ENCODE measurements around the gene PLEKHG3. TPM values are rescaled to one million over a fixed set of nuclear protein-coding genes. Genes with fewer than 3 reads are reported as not detected.

Gene PLEKHG3
- total RNA-seq, 2 donors from 2014 or later: 57.8 to 69.7 TPM

GRCh38 chr14:64723691-64724577 is 19.7 kb downstream of the PLEKHG3 start:
- H3K27ac ChIP-seq: no peak overlapping the region
- peaks cover 6% of the 10 kb centered on the region for H3K4me1 ChIP-seq (replicated peaks)
- H3K9me3 ChIP-seq: no peaks in the 10 kb centered on the region
- no peaks in the 10 kb centered on the region for H3K36me3 ChIP-seq
- TF ChIP-seq POLR2A (IDR thresholded peaks at IDR 0.05) (no peak), POLR2AphosphoS5 (IDR thresholded peaks at IDR 0.05) (no peak), CTCF (IDR thresholded peaks at IDR 0.05) (no peak)
- intact Hi-C loops (cut with DNase I): no loop called here
- H3K27me3 ChIP-seq (replicated peaks; ENCODE audit: insufficient read depth): no peaks in the 10 kb centered on the region
- no peak overlapping the region for H3K4me3 ChIP-seq
- WGBS: 70% methylated on average over 15 of the region's 15 CpGs
- no peak for DNase-seq (ENCODE audit: low spot score)

- Histone ChIP-seq H3K27ac (no peak overlapping the region), H3K36me3 (no peaks in the 10 kb centered on the region), H3K9me3 (no peaks in the 10 kb centered on the region), H3K4me1 (replicated peaks) (peaks cover 6% of the 10 kb centered on the region), H3K27me3 (replicated peaks; ENCODE audit: insufficient read depth) (no peaks in the 10 kb centered on the region), H3K4me3 (no peak overlapping the region)
- intact Hi-C loops (cut with DNase I): no loop called here
- WGBS: 94% methylated on average over 1 of the region's 1 CpG
- TF ChIP-seq CTCF (IDR thresholded peaks at IDR 0.05) (no peak), POLR2A (IDR thresholded peaks at IDR 0.05) (no peak), POLR2AphosphoS5 (IDR thresholded peaks at IDR 0.05) (no peak)
- no peak for DNase-seq (ENCODE audit: low spot score)
These were observed 20.3 kb downstream of the PLEKHG3 start for GRCh38 chr14:64724578-64724930.

- H3K9me3 ChIP-seq: no peaks in the 10 kb centered on the region
- TF ChIP-seq POLR2AphosphoS5 (IDR thresholded peaks at IDR 0.05) (no peak), CTCF (IDR thresholded peaks at IDR 0.05) (no peak), POLR2A (IDR thresholded peaks at IDR 0.05) (no peak)
- no peak overlapping the region for H3K27ac ChIP-seq
- H3K27me3 ChIP-seq (replicated peaks; ENCODE audit: insufficient read depth): no peaks in the 10 kb centered on the region
- no peaks in the 10 kb centered on the region for H3K36me3 ChIP-seq
- no peak for DNase-seq (ENCODE audit: low spot score)
- intact Hi-C loops (cut with DNase I): no loop called here
- peaks cover 6% of the 10 kb centered on the region for H3K4me1 ChIP-seq (replicated peaks)
- no peak overlapping the region for H3K4me3 ChIP-seq
- WGBS: 36% methylated on average over 2 of the region's 3 CpGs
These were observed 21.1 kb downstream of the PLEKHG3 start for GRCh38 chr14:64725261-64725815.

- Histone ChIP-seq H3K27me3 (replicated peaks; ENCODE audit: insufficient read depth) (no peaks in the 10 kb centered on the region), H3K4me3 (no peak overlapping the region), H3K9me3 (no peaks in the 10 kb centered on the region), H3K27ac (no peak overlapping the region), H3K36me3 (peaks cover 0 to under 1% of the 10 kb centered on the region in 2 donors), H3K4me1 (replicated peaks) (peaks cover 5% of the 10 kb centered on the region)
- DNase-seq (ENCODE audit: low spot score): no peak
- WGBS: 86% methylated on average over 6 of the region's 6 CpGs
- intact Hi-C loops (cut with DNase I): no loop called here
- TF ChIP-seq POLR2AphosphoS5 (IDR thresholded peaks at IDR 0.05) (no peak), CTCF (IDR thresholded peaks at IDR 0.05) (no peak), POLR2A (IDR thresholded peaks at IDR 0.05) (no peak)
These were observed 21.8 kb downstream of the PLEKHG3 start for GRCh38 chr14:64725879-64726584.
